ENCODE data around the gene BMAL1. TPM values are rescaled to one million over a fixed set of nuclear protein-coding genes. Genes with fewer than 3 reads are reported as not detected.

The BMAL1 gene
- total and polyA plus RNA-seq, 2 of the 4 experiments (the other 2 are of a cell fraction): 8.8 to 9.9 TPM

DNA sequence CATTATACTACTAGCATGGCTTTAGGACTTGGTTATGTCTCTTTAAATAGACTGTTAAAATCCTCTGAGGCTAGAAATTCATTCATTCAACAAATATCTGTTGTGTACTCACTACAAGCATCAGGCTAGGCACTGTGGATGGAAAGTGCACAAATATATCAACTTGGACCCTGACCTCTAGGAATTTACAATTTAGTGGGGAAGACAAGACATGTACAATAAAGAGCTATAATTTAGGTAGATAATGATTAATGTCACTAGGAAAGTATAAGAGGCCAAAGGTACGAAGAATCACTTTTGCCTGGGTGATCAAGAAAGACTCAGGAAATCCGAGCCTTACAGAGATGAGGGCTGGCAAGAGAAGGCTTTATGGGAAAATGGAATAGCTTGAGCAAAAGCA, 25.6 kb upstream of the BMAL1 start:
- no peak overlapping the region for H4K91ac ChIP-seq (ENCODE audit: insufficient read depth, low read depth, low read length)
- H2AK5ac ChIP-seq (ENCODE audit: low read depth, low read length): no peak overlapping the region
- in situ Hi-C loops (cut with MboI; ENCODE audit: low sequenced_read_pairs) (no loop called here), dilution Hi-C loops (cut with HindIII; ENCODE audit: low sequenced_read_pairs, unreplicated experiment) (no loop called here), intact Hi-C loops (cut with micrococcal nuclease) (no loop called here)
- H3K36me3 ChIP-seq (ENCODE audit: control insufficient read depth, insufficient read depth, low read length): no peaks in the 10 kb centered on the region
- ChIA-PET POLR2A (ENCODE audit: unreplicated experiment) (interaction anchor here (0.5 to 0.6 kb wide), 2 partner anchors 105 to 115 kb away, joined by 3 read pairs; no protein-coding TSS in a partner anchor), CTCF (interaction anchor here (1.0 to 1.1 kb wide), 2 partner anchors 14 to 42 kb away, joined by 3 to 4 read pairs; no protein-coding TSS in a partner anchor)
- TF ChIP-seq BHLHE40 (IDR thresholded peaks at IDR 0.05; ENCODE audit: low read depth, low read length) (no peak), CHD1 (IDR thresholded peaks at IDR 0.05; ENCODE audit: low read depth, low read length) (no peak), FOS (IDR thresholded peaks at IDR 0.05; ENCODE audit: low read depth, low read length) (no peak), RFX5 (IDR thresholded peaks at IDR 0.05; ENCODE audit: low read depth, low read length) (no peak), MAFK (IDR thresholded peaks at IDR 0.05; ENCODE audit: low read depth, low read length) (no peak), MXI1 (IDR thresholded peaks at IDR 0.05; ENCODE audit: borderline replicate concordance, low read depth, low read length) (no peak), RAD21 (IDR thresholded peaks at IDR 0.05; ENCODE audit: low read length) (no peak), POLR2A (IDR thresholded peaks at IDR 0.05; ENCODE audit: low read depth, low read length) (no peak), SMC3 (IDR thresholded peaks at IDR 0.05; ENCODE audit: low read depth, low read length) (no peak), RCOR1 (IDR thresholded peaks at IDR 0.05; ENCODE audit: insufficient replicate concordance, low read length) (no peak), NFE2L2 (IDR thresholded peaks at IDR 0.05; ENCODE audit: low read depth, low read length) (no peak)
- TF ChIP-seq, protein P1, sequence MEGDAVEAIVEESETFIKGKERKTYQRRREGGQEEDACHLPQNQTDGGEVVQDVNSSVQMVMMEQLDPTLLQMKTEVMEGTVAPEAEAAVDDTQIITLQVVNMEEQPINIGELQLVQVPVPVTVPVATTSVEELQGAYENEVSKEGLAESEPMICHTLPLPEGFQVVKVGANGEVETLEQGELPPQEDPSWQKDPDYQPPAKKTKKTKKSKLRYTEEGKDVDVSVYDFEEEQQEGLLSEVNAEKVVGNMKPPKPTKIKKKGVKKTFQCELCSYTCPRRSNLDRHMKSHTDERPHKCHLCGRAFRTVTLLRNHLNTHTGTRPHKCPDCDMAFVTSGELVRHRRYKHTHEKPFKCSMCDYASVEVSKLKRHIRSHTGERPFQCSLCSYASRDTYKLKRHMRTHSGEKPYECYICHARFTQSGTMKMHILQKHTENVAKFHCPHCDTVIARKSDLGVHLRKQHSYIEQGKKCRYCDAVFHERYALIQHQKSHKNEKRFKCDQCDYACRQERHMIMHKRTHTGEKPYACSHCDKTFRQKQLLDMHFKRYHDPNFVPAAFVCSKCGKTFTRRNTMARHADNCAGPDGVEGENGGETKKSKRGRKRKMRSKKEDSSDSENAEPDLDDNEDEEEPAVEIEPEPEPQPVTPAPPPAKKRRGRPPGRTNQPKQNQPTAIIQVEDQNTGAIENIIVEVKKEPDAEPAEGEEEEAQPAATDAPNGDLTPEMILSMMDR (conservative IDR thresholded peaks at IDR 0.05; ENCODE audit: low read depth, low read length): no peak
- WGBS, 2 experiments (ENCODE audit: extremely low coverage in 2 of 2, insufficient read length in 1 of 2): 100% methylated on average over 2 of the region's 2 CpGs; no CpG with 5 or more reads in 1 of the 2 experiments
- H3K4me2 ChIP-seq (ENCODE audit: low read depth, low read length): no peak overlapping the region
- no peak overlapping the region for H3K27ac ChIP-seq (ENCODE audit: insufficient read depth, low read length)
- no peak overlapping the region for H3K4me3 ChIP-seq (ENCODE audit: insufficient read depth, low read depth, low read length)
- H3K27me3 ChIP-seq (ENCODE audit: control insufficient read depth, insufficient read depth, low read length): no peaks in the 10 kb centered on the region
- H2BK20ac ChIP-seq (ENCODE audit: low read depth, low read length): no peak overlapping the region
- no peak overlapping the region for H3K18ac ChIP-seq (ENCODE audit: low read depth, low read length)
- H4K20me1 ChIP-seq (ENCODE audit: insufficient read depth, low read length): no peaks in the 10 kb centered on the region
- H2AFZ ChIP-seq (replicated peaks; ENCODE audit: low read length, poor library complexity): no peak overlapping the region
- no peak overlapping the region for H2BK5ac ChIP-seq (ENCODE audit: low read depth, low read length, poor library complexity, severe bottlenecking)
- H3K9ac ChIP-seq (ENCODE audit: low read depth, low read length): no peak overlapping the region
- H2AK9ac ChIP-seq (replicated peaks; ENCODE audit: low read depth, low read length, poor library complexity): no peak overlapping the region
- DNase-seq (no peak), ATAC-seq (ENCODE audit: low read depth) (no peak)
- H4K5ac ChIP-seq (ENCODE audit: low read depth, low read length): no peak overlapping the region
- H4K8ac ChIP-seq (ENCODE audit: low read depth in 2 of 2, low read length in 2 of 2): no peak overlapping the region
- BruUV-seq (replicated peaks): no TSS peak
- no peak overlapping the region for H3K14ac ChIP-seq (replicated peaks; ENCODE audit: low read depth, low read length)
- H3K4ac ChIP-seq (ENCODE audit: low read depth, low read length): no peak overlapping the region
- no peak overlapping the region for H2BK120ac ChIP-seq (ENCODE audit: low read depth, low read length)
- H3K9me3 ChIP-seq (ENCODE audit: control insufficient read depth, insufficient read depth, low read length): no peaks in the 10 kb centered on the region
- H3K56ac ChIP-seq (ENCODE audit: extremely low read depth, insufficient read depth, low read length): no peak overlapping the region
- H2BK15ac ChIP-seq (ENCODE audit: low read depth, low read length): no peak overlapping the region
- H3K79me1 ChIP-seq (ENCODE audit: low read depth in 1 of 2, low read length in 2 of 2): no peaks in the 10 kb centered on the region
- H3K4me1 ChIP-seq (ENCODE audit: control insufficient read depth, insufficient read depth, low read length): no peaks in the 10 kb centered on the region
- H3K9me1 ChIP-seq (ENCODE audit: insufficient read depth, low read length): no peaks in the 10 kb centered on the region
- H3K23ac ChIP-seq (ENCODE audit: low read depth, low read length): no peak overlapping the region

Data from IMR-90 (cell line).